Heart left ventricle (tissue), 13 donors: ENCODE results near the gene NUDT8.

Experiments
- POLR2A ChIP-seq, 2 donors: fragments of 450-650 bp; IDR thresholded peaks; one replicate each; pipeline ENCODE4 v1.6.1; 2017; ENCODE audit warnings: antibody characterized with exemption in 2 of 2, mild to moderate bottlenecking in 2 of 2, moderate library complexity in 2 of 2
- TF ChIP-seq, protein P1 (sequence below), 12 donors: fragments of 200-600 bp; sonication (generic) in 4 of 12; IDR thresholded peaks; one replicate each; pipeline versions ENCODE4 v1.5.0 to v1.8.0; 2018 to 2022; ENCODE audit warnings: antibody characterized with exemption in 12 of 12, mild to moderate bottlenecking in 5 of 12
- donor health status: ischemic (EF 13 %, LVEDD 7.1; RV severe dilation, severe dysfunction).
- donor health status: DM: no; HTN: yes; CAD: no.
- donor health status: DM: no; HTN: no; CAD: no.
- donor health status: ischemic (EF 25% LVEDD 6.9; RV normal size, moderate dysfunction).
- donor health status: ischemic (EF 25% LVEDD 5.7; RV mildly dilated, moderate dysfunction).
- donor health status: ischemic (EF 35%, LVEDD 5.7; RV mildly dilated, moderate dysfunction).
- donor health status: nonischemic (EF 11% LVEDD 7.7; RV severe dilation, severe dysfunction).
- donor health status: DM: yes; HTN: yes; CAD: no.
- donor health status: PGD.
- donor health status: ischemic (EF 29% LVEDD 5.4; RV normal size, mild dysfunction).
- donor health status: nonischemic (EF 23%, LVEDD 6.1; RV moderate dilation, normal function).

DNA sequence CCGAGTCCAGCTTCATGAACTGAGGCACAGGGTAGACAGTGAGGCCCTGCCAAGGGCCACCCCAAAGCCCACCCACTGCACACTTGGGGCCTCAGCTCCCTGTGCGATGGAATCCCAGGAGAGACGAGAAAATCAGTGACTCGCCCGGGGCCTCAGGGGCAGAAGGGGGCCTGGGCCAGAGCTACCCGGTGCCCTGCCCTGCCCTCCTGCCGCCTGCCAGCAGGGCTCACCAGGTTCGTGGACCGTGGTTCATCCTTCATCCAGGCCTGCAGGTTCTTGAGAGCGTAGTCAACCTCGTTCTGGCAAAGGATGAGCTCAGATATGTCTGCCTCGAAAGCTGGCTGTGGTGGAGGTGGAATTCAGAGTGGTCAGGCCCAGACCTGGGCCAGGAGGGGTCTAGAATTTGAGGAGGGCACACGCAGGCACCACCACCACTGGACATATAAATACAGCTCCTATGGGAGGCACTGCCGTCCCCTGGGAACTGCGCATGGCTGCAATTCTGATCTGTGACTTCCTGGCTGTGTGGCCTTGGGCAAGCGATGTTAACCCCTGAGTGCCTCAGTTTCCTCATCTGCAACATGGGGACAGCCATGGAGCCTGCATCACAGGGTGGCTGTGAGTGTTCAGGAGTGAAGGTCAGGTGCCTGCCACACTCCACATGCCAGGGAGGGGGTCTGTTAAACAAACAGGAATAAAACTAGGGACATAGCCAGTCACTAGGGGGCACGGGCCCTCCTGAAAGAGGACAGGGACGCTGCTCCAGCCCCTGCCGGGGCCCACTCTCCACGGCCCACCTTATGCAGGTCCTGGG is 37.1 kb upstream of the NUDT8 start:
- TF ChIP-seq, protein P1, sequence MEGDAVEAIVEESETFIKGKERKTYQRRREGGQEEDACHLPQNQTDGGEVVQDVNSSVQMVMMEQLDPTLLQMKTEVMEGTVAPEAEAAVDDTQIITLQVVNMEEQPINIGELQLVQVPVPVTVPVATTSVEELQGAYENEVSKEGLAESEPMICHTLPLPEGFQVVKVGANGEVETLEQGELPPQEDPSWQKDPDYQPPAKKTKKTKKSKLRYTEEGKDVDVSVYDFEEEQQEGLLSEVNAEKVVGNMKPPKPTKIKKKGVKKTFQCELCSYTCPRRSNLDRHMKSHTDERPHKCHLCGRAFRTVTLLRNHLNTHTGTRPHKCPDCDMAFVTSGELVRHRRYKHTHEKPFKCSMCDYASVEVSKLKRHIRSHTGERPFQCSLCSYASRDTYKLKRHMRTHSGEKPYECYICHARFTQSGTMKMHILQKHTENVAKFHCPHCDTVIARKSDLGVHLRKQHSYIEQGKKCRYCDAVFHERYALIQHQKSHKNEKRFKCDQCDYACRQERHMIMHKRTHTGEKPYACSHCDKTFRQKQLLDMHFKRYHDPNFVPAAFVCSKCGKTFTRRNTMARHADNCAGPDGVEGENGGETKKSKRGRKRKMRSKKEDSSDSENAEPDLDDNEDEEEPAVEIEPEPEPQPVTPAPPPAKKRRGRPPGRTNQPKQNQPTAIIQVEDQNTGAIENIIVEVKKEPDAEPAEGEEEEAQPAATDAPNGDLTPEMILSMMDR (IDR thresholded peaks at IDR 0.05) = no peak
- TF ChIP-seq POLR2A (IDR thresholded peaks at IDR 0.05) = no peak
